ENCODE results near the gene IL20. TPM values are rescaled to one million over a fixed set of nuclear protein-coding genes. Genes with fewer than 3 reads are reported as not detected.

IL20 gene
- total RNA-seq, 2 donors from 2014 or later = 0.28 TPM; not detected in 1

DNA sequence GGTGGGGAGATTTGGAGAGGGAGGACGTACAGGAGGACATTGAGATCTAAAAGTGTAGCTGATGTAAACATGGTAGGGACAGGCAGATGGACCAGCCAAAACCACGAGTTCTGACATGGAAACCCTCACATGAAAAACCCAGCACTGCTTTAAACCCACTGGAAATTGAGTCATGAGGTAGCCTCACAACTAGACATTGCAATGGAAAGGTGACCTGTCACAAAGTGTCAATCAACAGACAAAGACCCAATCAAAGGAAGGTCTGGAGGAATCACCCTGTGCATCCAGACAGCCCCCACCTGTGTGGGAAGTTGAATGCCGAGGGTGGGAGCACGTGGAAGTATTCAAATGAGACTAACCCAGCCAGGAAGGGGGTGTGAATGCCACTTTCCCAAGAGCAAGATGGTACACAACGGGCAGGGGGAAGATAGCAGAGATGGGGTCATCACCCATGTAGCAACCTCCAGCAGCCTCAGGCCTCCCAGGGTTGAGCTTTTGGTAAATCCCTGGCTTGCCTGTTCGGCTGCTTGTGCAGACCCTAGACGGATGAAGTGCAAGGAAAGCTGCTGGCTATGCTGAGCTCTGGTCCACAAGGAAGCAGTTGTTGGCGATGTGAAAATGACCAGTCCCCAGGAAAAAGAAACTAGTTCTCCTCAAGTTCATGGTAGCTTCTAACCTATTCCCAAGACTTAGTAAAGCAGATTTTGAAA lies 50.7 kb downstream of the IL20 start:
- peak overlapping the region; percentile 88 for H3K27ac Mint-ChIP-seq
- H3K27me3 Mint-ChIP-seq (ENCODE audit: low read depth) = no peaks in the 10 kb centered on the region
- peak overlapping the region in 1 of 2 donors; percentile 76 for H3K4me3 Mint-ChIP-seq
- H3K9me3 Mint-ChIP-seq = no peaks in the 10 kb centered on the region
- ATAC-seq (replicated peaks in 1 of 2) (peak; percentile 49 to 53), DNase-seq (no peak)
- H3K36me3 Mint-ChIP-seq (ENCODE audit: insufficient read depth in 2 of 2) = peaks cover 5 to 15% of the 10 kb centered on the region in 2 donors
- H3K4me1 Mint-ChIP-seq (ENCODE audit: low read depth) = peaks cover 97% of the 10 kb centered on the region

DNA sequence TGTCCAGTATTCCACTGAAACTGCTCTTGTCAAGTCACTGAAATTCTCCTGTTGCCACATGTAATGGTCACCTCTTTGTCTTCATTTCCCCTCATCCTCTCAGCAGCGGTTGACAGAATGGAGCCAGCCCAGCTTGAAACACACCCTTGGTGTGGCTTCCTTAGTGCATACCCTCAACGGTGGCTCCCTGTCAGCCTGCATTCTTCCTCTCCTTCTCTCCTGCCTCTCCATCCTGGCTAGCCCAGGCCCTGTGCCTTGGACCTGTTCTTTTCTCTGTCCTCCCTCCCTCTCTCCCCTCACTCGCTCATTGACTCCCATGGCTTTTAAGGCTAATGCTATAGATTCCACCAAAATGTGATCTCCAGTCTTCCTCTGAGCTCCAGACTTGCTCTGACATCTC lies 52.7 kb downstream of the IL20 start:
- Mint-ChIP-seq H3K27ac (peak overlapping the region; percentile 83), H3K4me3 (peak overlapping the region in 1 of 2 donors; percentile 76), H3K4me1 (ENCODE audit: low read depth) (peaks cover 83% of the 10 kb centered on the region), H3K9me3 (no peaks in the 10 kb centered on the region), H3K27me3 (ENCODE audit: low read depth) (no peaks in the 10 kb centered on the region), H3K36me3 (ENCODE audit: insufficient read depth in 2 of 2) (peaks cover 4 to 10% of the 10 kb centered on the region in 2 donors)
- ATAC-seq (replicated peaks in 1 of 2) (no peak), DNase-seq (no peak)

Other genes starting within 250 kb of the IL20 start
- gene DYRK3, start 230.1 kb upstream of the IL20 start, total RNA-seq = 1 to 10 TPM; 5.9 to 8.7 TPM
- 100 to 1,000 TPM; 101 to 102 TPM for gene MAPKAPK2, start 180.7 kb upstream of the IL20 start, total RNA-seq
- not detected for gene IL19, start 94.8 kb upstream of the IL20 start, total RNA-seq
- 1 to 10 TPM in 1 of 2 donors, under 1 TPM in 1; 0.77 to 2.3 TPM for gene IL10, start 93.1 kb upstream of the IL20 start, total RNA-seq
- 1 to 10 TPM; 3.9 to 5.2 TPM for gene IL24, start 31.8 kb downstream of the IL20 start, total RNA-seq
- gene FCMR, start 56.3 kb downstream of the IL20 start, total RNA-seq = 10 to 100 TPM; 47.3 to 50.3 TPM
- gene PIGR, start 80.8 kb downstream of the IL20 start, total RNA-seq = under 1 TPM in 1 of 2 donors, not detected in 1; 0.12 TPM
- not detected for gene FCAMR, start 104.8 kb downstream of the IL20 start, total RNA-seq
- gene C1orf116, start 167.1 kb downstream of the IL20 start, total RNA-seq = under 1 TPM; 0.12 to 0.21 TPM
- 10 to 100 TPM; 12.6 to 13.2 TPM for gene YOD1, start 185.6 kb downstream of the IL20 start, total RNA-seq
- gene PFKFB2, start 187.7 kb downstream of the IL20 start, total RNA-seq = 1 to 10 TPM; 4.6 to 6.9 TPM
- gene C4BPB, start 223.2 kb downstream of the IL20 start, total RNA-seq = 1 to 10 TPM; 2.6 to 7.4 TPM
- gene C4BPA, start 238.6 kb downstream of the IL20 start, total RNA-seq = not detected

Measured in activated T-cell treated with anti-CD3 and anti-CD28 coated beads, Interleukin-2, amount 50 U/mL, for 72 hours (primary cell).